GDM1 (cell line): ENCODE data around the gene ARHGEF11.
"Not testable (repeated sequence)": the region's sequence is repeated elsewhere in the genome, so short reads cannot be mapped to it uniquely, and the experiment has no call there.

Source experiments
- DNase-seq: peaks from one replicate; lab custom pipeline; 2025; lab: John Stamatoyannopoulos, UW

ARHGEF11 gene, protein sequence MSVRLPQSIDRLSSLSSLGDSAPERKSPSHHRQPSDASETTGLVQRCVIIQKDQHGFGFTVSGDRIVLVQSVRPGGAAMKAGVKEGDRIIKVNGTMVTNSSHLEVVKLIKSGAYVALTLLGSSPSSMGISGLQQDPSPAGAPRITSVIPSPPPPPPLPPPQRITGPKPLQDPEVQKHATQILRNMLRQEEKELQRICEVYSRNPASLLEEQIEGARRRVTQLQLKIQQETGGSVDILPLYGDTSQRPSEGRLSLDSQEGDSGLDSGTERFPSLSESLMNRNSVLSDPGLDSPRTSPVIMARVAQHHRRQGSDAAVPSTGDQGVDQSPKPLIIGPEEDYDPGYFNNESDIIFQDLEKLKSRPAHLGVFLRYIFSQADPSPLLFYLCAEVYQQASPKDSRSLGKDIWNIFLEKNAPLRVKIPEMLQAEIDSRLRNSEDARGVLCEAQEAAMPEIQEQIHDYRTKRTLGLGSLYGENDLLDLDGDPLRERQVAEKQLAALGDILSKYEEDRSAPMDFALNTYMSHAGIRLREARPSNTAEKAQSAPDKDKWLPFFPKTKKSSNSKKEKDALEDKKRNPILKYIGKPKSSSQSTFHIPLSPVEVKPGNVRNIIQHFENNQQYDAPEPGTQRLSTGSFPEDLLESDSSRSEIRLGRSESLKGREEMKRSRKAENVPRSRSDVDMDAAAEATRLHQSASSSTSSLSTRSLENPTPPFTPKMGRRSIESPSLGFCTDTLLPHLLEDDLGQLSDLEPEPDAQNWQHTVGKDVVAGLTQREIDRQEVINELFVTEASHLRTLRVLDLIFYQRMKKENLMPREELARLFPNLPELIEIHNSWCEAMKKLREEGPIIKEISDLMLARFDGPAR (N-terminal part only)

DNA sequence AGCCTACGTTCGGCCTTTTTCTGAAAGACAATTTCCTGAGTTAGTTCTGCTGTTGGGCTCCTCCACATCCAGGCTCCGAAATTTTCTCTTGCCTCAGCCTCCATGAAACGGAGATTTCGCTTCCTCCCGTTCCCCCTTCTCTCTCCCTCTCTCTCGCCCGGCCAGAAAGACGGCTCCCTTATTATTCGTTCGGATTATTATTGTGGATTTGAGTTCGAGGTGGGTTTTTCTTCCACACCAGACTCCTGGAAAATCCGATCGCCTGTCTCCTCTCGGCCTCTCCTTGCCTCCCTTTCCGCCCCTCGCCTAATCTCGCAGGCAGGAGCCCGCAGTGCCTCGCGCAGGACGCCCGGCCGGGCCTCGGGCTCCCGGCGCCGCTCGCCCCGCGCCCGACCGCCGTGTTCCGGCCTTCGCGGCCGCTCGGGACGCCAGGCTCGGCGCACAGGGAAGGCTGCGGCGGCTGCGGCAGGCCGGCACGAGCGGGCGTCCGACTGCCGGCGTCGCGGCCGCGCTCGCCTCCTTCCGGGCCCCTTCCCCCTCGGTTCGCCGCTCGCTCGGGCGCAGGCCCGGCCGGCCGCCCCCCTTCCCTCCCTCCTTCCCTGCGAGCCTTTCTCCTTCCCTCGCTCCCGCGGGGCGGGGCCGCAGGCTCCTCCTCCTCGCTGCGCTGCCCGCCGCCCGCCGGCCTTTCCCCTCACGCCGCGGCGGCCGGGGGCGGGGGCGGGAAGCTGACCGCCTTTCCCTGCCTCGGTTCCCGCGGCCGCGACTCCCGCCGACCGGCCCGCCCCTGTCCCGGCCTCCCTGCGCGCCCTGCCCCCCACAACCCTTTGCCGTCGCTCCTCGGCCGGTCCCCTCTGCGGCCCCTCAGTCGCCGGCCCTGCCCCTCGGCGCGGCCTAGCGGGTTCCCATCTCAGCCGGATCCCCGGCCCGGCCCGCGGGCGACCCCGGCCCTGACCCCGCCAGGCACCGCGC, at the start of gene ARHGEF11:
Gene ARHGEF11 (minus strand): TSS at position 493 of the 969 bp plus-strand sequence. CDS start 1,412 bp downstream, outside the sequence.
- DNase-seq = peak; percentile 58

DNA sequence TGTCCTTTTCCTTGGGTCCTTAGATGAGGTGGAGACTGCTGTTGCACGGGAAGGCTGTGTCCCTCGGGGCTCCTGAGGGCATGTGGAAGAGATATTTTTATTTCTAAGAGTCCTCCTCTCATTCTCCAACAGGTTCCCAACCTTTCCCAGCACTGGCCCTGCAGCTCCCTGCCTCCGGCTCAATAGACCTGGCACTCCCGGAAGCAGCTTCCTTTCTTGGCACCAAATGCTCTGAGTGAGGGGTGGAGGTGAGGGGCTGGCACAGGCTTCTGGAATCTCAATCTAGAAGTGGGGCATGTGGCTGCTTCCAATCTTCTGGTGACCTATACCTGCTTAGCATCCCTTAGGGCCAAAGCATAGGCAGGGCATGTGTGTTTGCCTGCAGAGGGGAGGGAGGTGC, 49.5 kb upstream of the ARHGEF11 start:
- DNase-seq = no peak

DNA sequence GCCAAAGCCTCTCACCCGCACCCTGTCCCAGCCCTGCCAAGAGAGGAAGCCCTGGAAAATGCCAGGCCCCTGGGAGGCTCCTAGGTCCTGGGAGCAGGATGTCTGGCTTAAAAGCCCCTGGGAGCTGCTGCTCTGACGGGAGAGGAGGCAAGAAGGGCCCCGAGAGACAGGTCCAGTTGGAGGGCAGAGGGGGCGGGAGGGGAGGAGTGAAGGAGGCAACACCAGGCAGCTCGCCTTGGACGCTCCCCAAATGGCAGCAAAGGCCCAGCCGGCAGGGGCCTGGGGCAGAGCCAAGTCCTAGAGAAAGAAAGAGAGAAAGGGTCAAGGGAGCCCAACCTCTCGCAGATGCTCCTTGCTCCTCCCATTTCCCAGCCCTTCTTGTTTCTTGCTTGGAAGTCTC, 47.3 kb upstream of the ARHGEF11 start:
- no peak for DNase-seq

DNA sequence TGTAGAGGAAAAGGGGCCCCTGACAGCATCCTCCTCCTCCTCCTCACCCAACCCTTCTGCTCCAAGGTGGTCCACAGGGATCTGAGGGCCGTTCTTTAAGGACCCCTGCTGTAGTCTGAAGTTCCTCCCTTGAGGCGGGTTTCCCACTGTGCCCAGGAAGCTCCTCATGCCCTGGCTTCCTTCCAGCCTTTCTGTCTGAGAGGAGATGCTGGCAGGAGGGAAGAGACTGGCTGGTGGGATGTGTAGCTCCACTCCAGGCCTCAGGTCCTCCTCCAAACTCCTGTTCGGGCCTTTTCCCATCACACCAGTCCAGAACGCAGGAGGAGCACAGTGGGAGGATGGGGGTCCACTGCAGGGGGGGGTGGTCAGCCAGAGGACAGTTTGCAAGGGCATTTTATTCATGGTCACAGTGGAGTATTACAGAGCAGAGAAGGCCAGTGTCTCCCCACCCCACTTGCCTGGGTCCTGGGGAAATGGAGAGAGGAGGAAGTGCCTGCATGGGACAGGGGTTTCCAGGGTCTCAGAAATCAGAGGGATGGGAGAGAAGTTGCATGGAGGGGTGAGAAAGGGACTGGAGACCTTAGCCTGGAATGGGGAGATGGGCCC, 46.2 kb upstream of the ARHGEF11 start:
- no peak for DNase-seq

DNA sequence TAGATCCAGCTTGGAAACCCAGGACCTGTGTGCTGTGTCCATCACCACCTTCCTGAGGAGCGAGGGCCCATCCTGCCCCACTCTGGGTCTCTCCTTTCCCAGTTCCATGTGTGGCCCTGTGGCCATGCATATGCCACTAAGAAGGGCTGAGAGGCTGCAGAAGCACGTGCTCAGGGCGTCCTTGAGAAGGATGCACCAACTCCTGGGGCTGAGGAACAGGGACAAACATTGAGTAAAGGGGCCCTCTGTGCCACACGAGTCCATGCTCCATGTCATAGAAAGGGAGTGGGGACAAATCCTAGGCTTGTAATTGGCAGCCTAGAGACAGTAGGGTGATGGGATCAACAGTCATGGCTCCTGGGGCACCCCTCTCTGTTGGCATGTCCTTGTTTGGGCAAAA, 45.6 kb upstream of the ARHGEF11 start:
- no peak for DNase-seq

DNA sequence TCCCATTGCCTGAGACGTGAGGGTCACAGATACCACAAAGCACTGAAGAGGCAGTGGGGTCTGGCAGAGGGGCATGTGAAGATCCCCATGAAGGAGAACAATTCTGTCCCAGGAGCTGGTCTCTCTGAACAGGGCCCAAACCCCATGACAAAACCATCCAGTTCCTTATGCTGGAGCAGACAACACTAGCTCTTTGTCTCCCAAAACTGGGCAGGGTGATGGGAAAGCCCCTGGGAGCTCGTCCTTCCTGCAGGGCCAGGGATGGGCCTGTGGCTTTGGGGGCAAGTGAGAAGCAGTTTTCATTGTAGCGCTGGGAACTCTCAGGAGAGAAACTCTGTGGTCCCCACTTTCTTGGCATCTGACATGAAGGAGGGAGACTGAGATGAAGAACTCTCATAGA, 45.2 kb upstream of the ARHGEF11 start:
- DNase-seq = no peak

DNA sequence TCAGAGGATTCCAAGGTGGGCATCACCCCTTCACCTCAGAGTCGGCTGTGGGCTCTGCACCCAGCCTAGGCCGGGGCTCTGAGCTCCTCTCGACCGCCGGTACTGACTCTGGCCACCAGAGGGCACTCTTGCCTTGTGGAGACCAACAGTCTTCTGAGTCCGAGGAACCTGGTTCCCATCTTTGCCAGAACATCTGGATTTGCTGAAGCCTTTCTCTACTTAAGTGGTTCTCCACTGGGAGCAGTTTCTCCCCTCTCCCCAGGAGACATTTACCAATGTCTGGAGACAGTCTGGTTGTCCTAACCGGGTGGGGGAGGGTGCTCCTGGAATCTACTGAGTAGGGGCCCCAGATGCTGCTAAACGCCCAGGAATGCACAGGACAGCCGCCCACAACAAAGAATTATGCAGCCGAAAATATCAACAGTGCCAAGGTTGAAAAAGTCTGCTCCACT, 44.7 kb upstream of the ARHGEF11 start:
- peak; percentile 68 for DNase-seq

DNA sequence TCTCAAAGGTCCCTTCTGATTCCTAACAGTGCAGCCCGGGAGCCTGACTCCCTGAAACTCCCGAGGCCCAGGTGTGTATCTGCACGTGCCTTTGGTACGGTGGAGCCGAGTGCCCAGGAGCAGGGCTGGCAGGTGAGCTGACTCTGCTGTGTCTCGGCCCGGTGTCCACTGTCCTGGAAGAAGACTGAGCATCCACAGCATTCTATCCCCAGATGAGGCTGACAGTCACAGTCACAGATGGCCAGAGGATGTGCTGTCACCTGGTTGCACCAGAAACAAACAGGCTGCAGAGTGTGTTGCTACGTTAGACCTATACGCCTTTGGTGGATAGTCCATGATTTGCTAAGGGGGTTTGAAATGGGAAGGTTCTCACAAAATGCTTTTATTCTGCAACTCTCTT, 44.2 kb upstream of the ARHGEF11 start:
- DNase-seq = no peak

DNA sequence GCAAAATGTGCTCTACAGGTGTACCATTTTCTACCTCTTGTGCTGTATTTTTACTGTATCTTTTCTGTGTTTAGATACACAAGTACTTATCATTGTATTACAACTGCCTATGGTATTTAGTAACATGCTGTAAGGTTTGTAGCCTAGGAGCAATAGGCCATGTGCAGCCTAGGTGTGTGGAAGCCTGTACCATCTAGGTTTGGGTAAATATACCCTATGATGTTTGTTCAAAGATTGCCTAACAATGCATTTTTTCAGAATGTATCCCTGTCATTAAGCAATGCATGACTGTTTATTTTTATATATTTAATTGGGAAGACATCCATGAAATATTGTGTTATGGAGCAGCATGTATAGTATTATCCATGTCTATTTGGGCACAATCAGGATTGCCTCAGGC, 43.1 kb upstream of the ARHGEF11 start:
- DNase-seq = no peak

DNA sequence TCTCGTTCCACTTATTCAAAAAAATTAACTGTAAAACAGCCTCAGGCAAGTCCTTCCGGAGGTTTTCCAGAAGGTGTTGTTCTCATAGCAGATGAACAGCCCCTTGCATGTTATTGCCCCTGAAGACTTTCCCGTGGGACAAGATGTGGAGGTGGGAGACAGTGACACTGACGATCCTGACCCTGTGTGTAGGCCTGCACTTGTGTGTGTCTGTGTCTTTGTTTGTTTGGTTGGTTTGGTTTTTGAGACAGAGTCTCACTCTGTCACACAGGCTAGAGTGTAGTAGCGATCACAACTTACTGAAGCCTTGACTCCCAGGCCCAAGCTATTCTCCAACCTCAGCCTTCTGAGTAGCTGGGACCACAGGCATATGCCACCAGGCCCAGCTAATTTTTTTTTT, 41.5 kb upstream of the ARHGEF11 start:
- DNase-seq = no peak

DNA sequence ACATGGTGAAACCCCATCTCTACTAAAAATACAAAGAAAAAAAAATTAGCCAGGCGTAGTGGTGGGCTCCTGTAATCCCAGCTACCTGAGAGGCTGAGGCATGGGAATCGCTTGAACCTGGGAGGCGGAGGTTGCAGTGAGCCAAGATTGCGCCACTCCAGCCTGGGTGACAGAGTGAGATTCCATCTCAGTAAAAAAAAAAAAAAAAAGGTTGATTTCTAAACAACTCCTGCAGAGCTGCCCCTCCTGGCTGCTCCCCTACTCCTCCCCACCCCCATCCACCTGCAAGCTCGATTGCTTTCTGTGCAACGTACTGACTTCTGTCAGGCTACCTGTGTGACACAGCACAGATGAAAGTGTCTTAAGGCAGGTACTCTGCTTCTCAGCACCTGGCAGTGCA, 40.8 kb upstream of the ARHGEF11 start:
- DNase-seq = no peak

DNA sequence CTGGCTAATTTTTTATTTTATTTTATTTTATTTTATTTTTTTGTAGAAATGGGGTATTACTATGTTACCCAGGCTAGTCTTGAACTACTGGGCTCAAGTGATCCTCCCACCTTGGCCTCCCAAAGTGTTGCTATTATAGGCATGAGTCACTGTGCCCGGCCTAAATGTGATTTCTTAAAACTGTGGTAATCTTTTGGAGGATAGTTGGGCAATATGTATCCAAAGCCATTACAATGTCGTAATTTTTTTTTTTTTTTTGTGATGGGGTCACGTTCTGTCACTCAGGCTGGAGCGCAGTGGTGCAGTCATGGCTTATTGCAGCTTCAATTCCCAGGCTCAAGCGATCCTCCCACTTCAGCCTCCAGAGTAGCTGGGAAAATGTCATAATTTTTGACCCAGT, 39.9 kb upstream of the ARHGEF11 start:
- no peak for DNase-seq

DNA sequence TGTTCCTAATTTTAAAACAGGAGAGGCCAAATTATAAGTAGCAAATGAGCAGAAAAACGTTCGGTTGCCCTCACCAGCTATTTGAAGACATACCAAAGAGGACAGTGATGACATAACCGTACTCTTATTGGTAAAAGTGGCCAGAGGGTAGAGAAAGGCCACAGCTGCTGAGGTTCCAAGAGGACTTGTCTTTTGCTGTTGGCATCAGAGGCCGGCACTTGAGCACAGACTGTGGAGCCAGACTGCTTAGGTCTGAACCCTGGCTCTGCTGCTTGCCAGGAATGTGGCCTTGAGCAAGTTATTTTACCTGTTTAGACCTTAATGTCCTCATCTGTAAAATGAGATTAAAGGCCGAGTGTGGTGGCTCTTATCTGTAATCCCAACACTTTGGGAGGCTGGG, 39.2 kb upstream of the ARHGEF11 start:
- DNase-seq = no peak

DNA sequence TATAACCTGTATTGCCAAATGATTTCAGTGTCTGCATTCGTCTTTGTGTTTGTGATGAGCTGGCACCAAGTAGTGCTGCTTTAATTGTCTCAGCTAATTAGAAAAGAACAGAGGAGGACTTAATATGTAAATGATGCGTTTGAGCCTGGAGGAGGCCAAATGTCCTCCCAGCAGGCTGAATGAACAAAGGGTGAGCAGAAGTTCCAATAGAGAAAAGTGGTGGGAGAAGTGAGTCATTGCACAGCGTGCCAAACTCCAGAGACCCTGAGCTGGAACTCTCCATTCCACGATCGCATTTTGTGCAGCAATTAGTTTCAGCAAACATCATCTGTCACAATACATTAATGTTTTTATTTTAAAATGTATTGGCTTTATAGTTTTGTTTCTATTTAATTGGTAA, 36.2 kb upstream of the ARHGEF11 start:
- no peak for DNase-seq

DNA sequence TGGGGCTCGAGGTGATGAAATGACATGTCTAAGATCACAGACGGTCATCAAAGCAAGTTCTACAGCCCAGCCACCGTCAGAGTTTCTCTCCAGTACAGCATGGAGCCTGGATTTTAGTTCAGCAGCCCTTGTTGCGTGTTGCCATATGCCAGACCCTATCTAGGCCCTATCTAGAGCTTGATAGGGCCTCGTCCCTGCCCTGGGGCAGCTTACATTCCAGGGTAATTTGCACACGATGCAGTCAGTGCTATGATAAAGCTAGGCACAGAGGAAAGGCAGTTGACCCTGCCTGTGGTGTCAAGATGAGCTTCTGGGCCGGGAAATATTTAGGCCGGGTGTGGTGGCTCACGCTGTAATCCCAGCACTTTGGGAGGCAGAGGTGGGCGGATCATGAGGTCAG, 35.2 kb upstream of the ARHGEF11 start:
- no peak for DNase-seq

DNA sequence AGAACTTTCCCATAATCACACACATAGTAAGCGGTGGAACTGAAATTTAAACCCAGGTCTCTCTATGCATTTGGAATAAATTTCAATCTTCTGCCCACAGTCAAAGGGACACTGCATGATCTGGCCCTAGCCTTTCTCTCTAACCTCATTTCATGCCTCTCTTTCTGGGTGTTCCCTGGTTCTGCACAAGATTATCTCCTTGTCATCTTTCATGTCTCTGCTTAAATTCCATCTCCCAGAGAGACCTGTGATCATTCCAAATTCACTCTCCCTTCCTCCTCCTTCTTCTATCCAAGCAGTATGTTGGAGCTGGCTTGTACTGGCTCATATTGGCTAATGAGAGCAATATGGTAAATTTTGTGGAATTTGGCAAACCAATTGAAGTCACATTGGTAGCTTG, 31.9 kb upstream of the ARHGEF11 start:
- no peak for DNase-seq

DNA sequence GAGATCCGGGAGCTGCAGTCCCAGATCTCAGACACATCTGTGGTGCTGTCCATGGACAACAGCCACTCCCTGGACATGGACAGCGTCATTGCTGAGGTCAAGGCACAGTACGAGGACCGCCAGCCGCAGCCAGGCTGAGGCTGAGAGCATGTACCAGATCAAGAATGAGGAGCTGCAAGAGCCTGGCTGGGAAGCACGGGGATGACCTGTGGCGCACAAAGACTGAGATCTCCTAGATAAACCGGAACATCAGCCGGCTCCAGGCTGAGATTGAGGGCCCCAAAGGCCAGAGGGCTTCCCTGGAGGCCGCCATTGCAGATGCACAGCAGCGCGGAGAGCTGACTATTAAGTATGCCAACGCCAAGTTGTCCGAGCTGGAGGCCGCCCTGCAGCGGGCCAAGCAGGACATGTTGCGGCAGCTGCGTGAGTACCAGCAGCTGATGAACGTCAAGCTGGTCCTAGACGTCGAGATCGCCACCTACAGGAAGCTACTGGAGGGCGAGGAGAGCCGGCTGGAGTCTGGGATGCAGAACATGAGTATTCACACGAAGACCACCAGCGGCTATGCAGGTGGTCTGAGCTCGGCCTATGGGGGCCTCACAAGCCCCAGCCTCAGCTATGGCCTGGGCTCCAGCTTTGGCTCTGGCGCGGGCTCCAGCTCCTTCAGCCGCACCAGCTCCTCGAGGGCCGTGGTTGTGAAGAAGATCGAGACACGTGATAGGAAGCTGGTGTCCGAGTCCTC, 28.6 kb upstream of the ARHGEF11 start:
- peak; percentile 20 for DNase-seq

DNA sequence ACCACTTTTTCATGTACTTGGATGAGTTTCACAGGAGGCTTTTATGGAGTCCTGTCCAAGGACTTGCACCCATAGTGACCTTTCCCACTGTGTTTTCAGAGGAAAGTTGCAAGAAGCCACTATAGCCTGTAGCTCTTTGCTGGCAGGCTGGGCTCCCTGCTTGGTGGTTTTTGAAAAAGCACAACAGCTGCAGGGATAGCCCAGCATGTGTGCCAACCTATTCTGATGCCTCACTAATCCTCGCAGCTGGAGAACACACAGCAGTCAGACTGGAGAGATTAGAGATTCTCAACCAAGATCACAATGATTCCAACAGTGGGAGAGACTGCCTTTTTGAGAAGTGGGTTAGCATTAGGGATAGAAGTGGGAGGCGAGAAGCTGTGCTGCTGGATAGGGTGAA, 24.1 kb upstream of the ARHGEF11 start:
- DNase-seq = no peak

DNA sequence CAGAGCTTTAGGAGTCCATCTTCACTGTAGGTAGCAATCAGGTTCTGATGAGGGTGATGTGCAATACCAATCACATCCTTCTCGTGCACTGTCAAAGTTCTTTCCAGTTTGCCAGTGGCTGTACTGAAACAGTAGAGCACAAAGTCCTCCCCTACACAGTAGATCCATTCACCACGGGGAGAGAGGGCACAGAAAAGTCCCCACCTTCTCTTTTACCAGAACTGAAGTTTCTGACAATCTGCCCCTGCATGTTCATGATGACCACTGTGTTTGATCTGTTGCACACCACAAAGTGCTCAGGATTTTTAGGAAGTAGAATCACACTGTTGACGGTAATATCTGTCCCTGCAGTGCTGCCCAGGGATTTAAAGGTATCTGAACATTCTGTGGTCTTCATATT, 13.7 kb upstream of the ARHGEF11 start:
- DNase-seq = not testable (repeated sequence)

DNA sequence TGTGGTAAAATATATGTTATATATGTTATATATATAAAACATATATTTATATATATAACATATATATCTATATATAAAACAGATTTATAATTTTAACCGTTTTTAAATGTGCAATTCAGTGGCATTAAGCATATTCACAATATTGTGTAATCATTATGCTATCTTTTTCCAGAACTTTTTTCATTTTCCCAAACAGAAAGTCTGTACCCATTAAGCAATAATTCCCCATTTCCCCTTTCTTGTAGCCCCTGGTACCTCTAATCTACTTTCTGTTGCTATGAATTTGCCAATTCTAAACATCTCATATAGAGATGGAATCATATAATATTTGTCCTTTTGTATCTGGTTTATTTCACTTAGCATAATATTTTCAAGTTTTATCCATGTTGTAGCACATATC, 10.7 kb upstream of the ARHGEF11 start:
- no peak for DNase-seq

DNA sequence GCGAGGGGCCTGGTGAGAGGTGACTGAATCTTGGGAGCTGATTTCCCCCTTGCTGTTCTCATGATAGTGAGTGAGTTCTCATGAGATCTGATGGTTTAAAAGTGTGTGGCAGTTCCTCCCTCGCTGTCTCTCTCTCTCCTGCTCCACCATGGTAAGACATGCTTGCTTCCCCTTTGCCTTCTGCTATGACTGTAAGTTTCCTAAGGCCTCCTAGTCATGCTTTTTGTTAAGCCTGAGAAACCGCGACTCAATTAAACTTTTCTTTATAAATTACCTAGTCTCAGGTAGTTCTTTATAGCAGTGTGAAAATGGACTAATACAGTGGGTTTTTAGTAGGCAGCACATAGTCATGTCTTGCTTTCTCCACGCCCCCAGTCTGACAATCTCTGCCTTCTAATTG, 10.2 kb upstream of the ARHGEF11 start:
- DNase-seq = not testable (repeated sequence)
